Measurements from ENCODE around the gene PJA2.

Gene PJA2

GRCh38 chr5:109350537-109351270 is 59.1 kb downstream of the PJA2 start:
- DNase-seq (ENCODE audit: low read depth, low spot score): no peak

GRCh38 chr5:109349388-109349787 is 60.4 kb downstream of the PJA2 start:
- DNase-seq (ENCODE audit: low read depth, low spot score): no peak

DNA sequence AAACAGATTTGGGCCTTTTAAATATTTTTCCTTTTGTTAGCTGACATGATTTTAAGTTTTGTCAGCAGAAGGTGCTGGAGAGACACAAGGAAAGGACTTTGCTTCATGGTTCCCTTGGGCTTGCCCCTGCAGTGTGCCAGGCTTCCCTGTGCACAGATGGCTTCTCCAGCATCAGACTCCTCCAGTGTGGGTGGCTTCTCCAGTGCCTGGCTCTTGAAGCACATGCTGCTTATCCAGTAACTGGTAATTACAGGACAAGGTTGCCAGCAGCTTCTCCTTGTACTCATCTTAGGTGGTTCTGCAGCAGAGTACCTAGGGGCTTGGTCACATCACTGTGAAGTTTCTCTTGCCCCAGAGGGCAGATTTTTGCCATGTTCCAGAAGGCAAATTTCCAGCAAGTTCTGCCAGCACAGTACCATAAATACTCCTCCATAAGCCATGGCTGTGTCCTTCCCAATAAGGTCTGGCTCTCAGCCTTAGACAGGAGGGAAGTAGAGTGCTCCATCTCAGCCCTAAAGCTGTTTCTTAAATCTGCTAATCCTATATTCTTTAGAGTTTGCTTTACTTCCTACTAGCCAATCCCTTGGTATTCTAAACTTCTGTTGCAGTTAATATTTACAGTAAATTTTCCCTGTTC is 62.4 kb downstream of the PJA2 start:
- no peak for DNase-seq (ENCODE audit: low read depth, low spot score)

DNA sequence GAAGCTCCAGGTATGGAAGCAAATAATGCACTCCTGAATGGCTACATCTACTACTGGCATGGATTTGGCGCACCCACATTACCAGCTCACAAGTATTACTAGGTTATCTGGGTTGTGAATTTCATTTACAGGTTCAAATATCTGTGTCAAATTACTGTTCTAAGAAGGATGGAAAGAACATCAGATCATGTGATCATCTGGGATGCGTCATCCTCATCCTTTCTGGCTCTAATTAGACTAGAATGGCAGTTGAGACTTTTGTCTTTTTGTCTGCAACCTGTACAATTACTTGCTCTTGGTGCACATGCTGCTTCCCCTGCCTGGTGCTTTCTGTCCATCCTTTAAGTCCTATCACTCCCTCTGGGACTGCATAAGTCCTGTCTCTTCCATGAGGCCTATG is 64.1 kb downstream of the PJA2 start:
- DNase-seq (ENCODE audit: low read depth, low spot score): no peak

- no peak for DNase-seq (ENCODE audit: low read depth, low spot score)
These were observed 69.4 kb downstream of the PJA2 start for GRCh38 chr5:109340351-109340750.

GRCh38 chr5:109335114-109335513 is 74.7 kb downstream of the PJA2 start:
- no peak for DNase-seq (ENCODE audit: low read depth, low spot score)

- no peak for DNase-seq (ENCODE audit: low read depth, low spot score)
These were observed 75.7 kb downstream of the PJA2 start for GRCh38 chr5:109334056-109334455.

DNA sequence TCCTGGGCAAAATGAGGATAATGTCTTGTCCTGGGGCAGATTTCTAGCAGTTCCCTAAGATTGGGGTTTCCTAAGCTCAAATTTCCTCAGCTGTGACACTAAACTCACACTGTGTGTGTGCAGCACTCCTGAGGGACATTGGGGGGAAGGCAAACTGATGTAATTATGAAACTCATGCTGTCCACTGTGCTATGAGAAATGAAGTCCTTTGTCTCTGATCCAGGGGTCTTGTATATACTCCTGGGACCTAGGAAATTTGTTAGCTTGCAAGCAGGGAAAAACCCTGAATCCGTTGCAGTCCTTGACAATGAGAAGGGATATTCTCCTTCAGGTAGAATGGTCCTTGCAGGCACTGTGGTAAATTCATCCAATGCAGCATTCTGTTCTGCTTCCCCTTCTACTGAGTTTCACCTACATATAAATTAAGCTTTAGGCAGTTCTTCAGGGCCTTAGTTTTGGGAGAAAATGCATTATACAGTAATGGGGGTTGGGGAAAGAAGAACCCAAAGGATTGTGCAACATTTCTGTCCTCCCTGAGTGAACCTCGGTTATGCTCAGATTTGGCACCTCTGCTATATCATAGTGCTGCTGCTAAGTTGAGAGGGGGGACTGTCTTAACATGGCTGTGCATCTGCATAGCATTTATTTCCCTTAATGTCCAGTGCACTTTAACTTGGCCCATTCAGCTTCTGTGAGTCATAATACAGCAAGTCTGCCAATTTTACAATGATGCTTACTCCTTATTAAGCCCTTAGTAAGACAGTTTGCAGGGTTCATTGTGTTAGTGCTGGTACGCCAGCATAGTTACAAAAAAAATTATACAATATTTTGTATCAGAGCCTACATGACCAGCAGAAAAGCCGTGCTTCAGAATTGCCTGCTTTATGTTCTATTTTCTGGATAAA is 80.2 kb downstream of the PJA2 start:
- no peak for DNase-seq (ENCODE audit: low read depth, low spot score)

GRCh38 chr5:109328626-109329025 is 81.1 kb downstream of the PJA2 start:
- no peak for DNase-seq (ENCODE audit: low read depth, low spot score)

DNA sequence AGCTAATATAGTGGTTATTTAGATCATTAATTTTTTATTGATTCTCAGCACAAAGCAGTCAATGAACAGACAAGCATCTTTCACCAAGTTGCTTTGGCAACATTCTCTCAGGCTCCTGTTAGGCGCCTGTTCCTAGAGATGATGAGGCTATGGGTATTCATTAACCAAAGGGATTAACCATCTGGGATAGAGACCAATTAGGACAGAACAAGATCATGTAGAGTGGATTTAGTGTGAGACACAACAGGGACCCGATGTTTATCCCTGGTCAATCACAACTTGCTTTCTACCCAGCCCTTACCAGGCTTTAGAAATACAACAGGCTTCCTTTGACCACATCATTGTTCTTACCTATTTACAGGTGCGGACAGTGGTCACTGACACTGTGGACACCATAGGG is 82.2 kb downstream of the PJA2 start:
- DNase-seq (ENCODE audit: low read depth, low spot score): no peak

DNA sequence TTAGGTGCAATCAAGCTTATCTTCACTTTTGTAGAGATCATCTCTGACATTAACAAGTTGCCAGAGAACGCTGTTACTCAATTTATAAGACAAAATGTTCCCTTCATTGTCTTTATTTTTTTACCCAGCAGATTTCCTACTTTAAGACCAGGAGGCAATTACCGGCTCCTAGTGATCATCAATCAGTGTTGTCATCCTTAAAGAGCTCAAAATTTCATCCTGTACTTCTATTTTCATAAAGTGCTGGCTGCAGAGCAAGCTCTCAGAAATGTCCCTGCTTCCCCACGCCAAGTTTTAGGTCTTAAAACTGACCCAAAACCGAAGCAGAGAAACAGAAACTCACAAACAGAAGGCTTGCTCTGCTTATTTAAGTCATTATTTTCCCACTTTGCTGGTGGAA is 82.9 kb downstream of the PJA2 start:
- no peak for DNase-seq (ENCODE audit: low read depth, low spot score)

- DNase-seq (ENCODE audit: low read depth, low spot score): no peak
These were observed 84.3 kb downstream of the PJA2 start for GRCh38 chr5:109325456-109325855.

DNA sequence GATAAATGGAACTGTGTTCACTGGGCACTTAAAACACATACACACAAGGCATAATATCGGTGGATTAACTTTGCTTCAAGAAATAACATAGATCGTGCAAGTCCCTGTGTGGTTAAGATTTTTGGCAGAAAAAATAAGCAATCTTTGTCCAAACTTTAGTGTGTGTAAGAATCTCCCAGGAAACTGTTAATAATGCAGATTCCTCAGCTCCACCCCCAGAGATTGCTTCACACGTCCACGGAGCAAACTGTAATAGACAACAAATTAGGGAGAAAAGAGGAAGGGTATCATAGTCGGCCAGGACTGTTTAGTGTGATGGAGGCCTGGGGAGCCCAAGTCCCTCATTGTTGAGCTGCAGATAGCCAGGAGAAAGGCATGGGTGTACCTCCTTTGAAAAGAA is 84.8 kb downstream of the PJA2 start:
- no peak for DNase-seq (ENCODE audit: low read depth, low spot score)

DNA sequence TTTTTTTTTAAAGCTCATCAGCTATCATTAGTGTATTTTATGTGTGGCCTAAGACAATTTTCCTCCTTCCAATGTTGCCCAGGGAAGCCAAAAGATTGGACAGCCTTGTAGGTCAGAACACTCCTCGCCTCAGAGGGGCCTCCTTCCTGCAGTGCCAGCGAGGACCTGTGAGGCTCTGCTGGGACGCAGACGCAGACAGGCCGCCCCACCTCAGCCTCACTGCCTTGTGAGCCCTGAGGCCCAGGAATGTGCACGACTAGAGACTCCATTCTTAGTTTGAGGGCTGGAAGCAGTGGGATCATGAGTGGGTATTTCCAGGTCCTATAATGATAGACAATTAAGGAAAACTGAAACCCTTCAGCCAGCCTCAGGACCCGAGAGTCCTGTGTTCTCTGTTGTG is 85.4 kb downstream of the PJA2 start:
- no peak for DNase-seq (ENCODE audit: low read depth, low spot score)

GRCh38 chr5:109322694-109323093 is 87.1 kb downstream of the PJA2 start:
- DNase-seq (ENCODE audit: low read depth, low spot score): no peak

DNA sequence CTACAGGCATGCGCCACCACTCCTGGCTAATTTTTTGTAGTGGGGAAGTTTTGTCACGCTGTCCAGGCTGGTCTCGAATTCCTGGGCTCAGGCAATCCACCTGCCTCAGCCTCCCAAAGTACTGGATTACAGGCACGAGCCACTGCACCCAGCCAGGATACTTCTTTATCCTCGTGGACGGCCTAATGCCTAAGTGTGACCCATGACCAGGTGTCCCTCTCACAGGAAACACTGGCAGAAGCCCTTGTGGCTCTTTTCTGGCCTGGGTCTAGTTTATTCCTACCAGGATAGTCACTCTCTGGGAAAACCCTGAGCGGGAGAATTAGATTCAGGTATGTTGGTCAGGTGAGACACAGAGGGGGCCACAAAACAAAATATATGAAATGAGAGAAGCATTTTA is 90.4 kb downstream of the PJA2 start:
- DNase-seq (ENCODE audit: low read depth, low spot score): no peak

DNA sequence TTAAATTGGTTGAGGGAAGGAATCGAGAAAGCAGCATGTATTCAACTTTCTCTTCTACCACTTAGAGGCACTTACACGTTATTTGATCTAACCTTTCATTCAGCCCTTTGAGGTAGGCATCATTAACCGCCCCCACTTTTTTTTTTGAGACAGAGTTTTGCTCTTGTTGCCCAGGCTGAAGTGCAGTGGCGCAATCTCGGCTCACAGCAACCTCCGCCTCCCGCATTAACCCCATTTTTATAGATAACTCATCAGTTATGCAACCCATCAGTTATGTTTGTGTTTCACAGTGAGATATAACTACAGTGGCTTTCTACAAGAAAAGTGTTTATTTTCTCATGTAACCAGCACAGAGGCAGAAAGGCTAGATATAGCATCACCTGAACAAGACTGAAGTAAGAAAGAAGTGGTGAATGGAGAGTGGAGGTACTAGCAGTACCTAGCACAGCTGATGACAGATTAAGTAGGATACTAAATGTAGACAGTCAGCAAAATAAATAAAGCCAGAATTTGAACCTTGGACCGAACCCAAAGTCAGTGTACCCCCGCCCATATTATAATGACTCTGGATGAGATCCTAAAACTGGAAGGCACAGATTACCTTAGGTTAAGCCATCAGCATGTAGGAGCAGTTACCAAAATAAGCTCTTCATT is 91.2 kb downstream of the PJA2 start:
- no peak for DNase-seq (ENCODE audit: low read depth, low spot score)

- DNase-seq (ENCODE audit: low read depth, low spot score): no peak
These were observed 93.1 kb downstream of the PJA2 start for GRCh38 chr5:109316634-109317033.

DNA sequence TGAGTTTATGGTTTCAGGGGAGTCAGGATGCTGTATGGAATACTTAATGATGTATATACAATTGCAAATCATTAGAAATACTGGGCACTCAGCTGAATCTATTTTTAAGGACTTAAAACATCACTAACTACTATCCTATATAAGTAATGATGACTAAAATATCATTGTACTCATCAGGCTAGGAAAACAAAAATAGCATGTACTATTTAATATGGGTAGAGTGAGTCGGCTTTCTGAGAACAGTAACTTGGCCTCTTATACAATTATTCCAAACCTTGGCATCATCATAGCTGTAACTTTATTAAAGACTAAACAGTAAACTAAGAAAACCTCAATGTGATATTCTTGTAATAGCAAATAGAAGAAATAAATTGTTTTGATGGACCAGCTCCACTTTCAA is 94.5 kb downstream of the PJA2 start:
- no peak for DNase-seq (ENCODE audit: low read depth, low spot score)

DNA sequence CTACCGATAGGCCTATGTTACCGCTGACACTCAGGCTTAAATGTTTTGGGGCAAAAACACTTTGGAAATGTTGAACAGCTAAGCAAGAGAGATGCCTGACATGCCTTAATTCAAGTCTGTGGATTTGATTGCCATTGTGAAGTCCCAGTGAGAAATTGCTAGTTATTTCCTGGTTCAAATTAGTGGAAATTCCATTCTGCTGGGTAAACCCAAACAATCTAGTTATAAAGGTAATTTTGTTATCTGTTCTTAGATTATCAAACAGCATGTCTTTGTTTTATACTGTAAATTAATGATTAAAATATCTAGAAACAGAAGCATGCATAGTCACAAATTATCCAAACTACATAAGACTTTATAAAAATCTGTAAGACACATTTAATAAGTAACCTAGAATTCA is 96.6 kb downstream of the PJA2 start:
- no peak for DNase-seq (ENCODE audit: low read depth, low spot score)

DNA sequence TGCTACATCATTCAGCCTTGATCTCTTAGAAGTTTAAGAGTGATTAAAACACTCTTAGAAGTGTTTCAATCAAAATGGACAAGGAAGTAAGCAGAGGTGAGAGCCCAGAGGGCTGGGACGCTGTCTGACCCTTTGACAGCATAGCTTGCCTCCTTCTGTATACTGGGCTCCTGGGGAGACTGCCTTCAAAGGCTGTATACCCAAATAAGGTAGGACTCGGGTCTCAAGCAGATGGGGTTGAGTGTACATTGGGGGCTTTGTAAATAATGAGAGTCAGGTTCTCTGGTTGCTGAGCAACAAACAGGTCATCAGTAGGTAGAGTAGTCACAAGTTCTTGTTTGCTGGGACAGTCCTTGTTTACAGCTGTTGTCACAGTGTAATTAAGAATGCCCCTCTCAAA is 97.1 kb downstream of the PJA2 start:
- no peak for DNase-seq (ENCODE audit: low read depth, low spot score)

GRCh38 chr5:109310315-109310714 is 99.5 kb downstream of the PJA2 start:
- DNase-seq (ENCODE audit: low read depth, low spot score): no peak
